A549 (cell line): ENCODE data around the gene MOV10.

Experiments
- JUNB ChIP-seq: fragments of >200 bp; sonication (Bioruptor Twin); formaldehyde crosslinking; IDR thresholded peaks from 2 replicates; pipeline ENCODE4 v1.6.1; 2016
- MYC ChIP-seq: IDR thresholded peaks from 2 replicates; pipeline ENCODE4 v1.6.1; 2012; ENCODE audit warnings: mild to moderate bottlenecking, inconsistent platforms, low read length, improper control_type of control experiment, borderline replicate concordance
- POLR2A ChIP-seq: IDR thresholded peaks from 2 replicates; pipeline ENCODE4 v1.6.1; 2012; ENCODE audit warnings: mild to moderate bottlenecking, low read length
- TF ChIP-seq, protein P1 (sequence below): fragments of >200 bp; sonication (Bioruptor Twin); formaldehyde crosslinking; IDR thresholded peaks from 3 replicates; pipeline ENCODE4 v1.5.1; 2016
- TF ChIP-seq, protein P2 (sequence below): fragments of 250-450 bp; sonication (Bioruptor Pico); IDR thresholded peaks from 2 replicates; pipeline ENCODE4 v1.5.0; 2021; ENCODE audit warnings: mild to moderate bottlenecking, moderate library complexity, borderline replicate concordance

DNA sequence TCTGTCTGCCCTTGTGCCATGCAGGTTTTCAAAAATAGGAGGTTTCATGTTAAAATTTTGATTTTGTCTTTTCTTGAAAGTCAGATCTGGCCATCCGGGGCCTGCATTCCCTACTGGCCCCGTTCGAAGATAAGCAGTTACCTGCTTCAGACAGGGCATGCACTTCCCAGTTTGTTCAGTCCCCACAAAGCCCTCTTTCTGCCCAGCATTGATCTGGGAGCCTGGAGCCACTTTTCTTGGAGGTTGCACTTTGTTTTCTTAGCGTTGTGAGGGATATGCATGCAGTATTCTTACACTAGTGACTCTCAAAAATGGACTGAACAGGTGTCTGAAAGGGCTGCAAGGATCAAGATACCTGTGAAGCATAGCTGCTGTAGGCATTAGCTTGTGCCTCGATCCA is 11.5 kb downstream of the MOV10 start:
- TF ChIP-seq, protein P1, sequence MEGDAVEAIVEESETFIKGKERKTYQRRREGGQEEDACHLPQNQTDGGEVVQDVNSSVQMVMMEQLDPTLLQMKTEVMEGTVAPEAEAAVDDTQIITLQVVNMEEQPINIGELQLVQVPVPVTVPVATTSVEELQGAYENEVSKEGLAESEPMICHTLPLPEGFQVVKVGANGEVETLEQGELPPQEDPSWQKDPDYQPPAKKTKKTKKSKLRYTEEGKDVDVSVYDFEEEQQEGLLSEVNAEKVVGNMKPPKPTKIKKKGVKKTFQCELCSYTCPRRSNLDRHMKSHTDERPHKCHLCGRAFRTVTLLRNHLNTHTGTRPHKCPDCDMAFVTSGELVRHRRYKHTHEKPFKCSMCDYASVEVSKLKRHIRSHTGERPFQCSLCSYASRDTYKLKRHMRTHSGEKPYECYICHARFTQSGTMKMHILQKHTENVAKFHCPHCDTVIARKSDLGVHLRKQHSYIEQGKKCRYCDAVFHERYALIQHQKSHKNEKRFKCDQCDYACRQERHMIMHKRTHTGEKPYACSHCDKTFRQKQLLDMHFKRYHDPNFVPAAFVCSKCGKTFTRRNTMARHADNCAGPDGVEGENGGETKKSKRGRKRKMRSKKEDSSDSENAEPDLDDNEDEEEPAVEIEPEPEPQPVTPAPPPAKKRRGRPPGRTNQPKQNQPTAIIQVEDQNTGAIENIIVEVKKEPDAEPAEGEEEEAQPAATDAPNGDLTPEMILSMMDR: no peak
- no peak for TF ChIP-seq POLR2A
- TF ChIP-seq MYC: no peak
- no peak for TF ChIP-seq JUNB
- TF ChIP-seq, protein P2, sequence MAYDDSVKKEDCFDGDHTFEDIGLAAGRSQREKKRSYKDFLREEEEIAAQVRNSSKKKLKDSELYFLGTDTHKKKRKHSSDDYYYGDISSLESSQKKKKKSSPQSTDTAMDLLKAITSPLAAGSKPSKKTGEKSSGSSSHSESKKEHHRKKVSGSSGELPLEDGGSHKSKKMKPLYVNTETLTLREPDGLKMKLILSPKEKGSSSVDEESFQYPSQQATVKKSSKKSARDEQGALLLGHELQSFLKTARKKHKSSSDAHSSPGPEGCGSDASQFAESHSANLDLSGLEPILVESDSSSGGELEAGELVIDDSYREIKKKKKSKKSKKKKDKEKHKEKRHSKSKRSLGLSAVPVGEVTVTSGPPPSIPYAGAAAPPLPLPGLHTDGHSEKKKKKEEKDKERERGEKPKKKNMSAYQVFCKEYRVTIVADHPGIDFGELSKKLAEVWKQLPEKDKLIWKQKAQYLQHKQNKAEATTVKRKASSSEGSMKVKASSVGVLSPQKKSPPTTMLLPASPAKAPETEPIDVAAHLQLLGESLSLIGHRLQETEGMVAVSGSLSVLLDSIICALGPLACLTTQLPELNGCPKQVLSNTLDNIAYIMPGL: no peak
